GM12878 (cell line): ENCODE measurements around the gene RPS6KC1. TPM values are rescaled to one million over a fixed set of nuclear protein-coding genes. Genes with fewer than 3 reads are reported as not detected.

Experiments used
- ATAC-seq: fragments of 200-7000 bp; cut with Tn5 transposase; 3 replicates; pipeline ENCODE4 v1.9.1; 2020; ENCODE audit warnings: mild to moderate bottlenecking, moderate library complexity
- BruUV-seq: library from RNA; stranded (reverse); fragments of 400-500 nt; replicated peaks from 2 replicates; lab custom pipeline; 2021; lab: Mats Ljungman, UMichigan
- CTCF ChIA-PET: fragments of 300-600 bp; sonication (Branson Sonifier 250); formaldehyde crosslinking; extraction: SDS; loops from one replicate; lab custom pipeline; 2021; ENCODE audit warnings: inconsistent platforms; lab: Yijun Ruan, JAX
- POLR2A ChIA-PET: fragments of 350-600 bp; formaldehyde crosslinking; extraction: SDS; loops from one replicate; lab custom pipeline; 2021; ENCODE audit warnings: inconsistent platforms; lab: Charles Lee
- RAD21 ChIA-PET: fragments of 300-600 bp; sonication (Branson Sonifier 250); formaldehyde crosslinking; loops from one replicate; lab custom pipeline; 2023; ENCODE audit warnings: antibody characterized with exemption; ENCODE audit not compliant: unreplicated experiment; lab: Charles Lee
- SMC1A ChIA-PET: fragments of 300-600 bp; sonication (Branson Sonifier 250); formaldehyde crosslinking; loops from one replicate; lab custom pipeline; 2023; ENCODE audit not compliant: unreplicated experiment, uncharacterized antibody; lab: Charles Lee
- DNase-seq: peaks from one replicate; pipeline ENCODE4 v3.0.0-alpha.2; 2011; ENCODE audit warnings: low read depth, low spot score
- FAIRE-seq: peaks from 3 replicates; lab custom pipeline; 2011; peaks lifted over from hg19 to GRCh38; lab: Jason Lieb, UNC
- H2AFZ ChIP-seq: 2 replicates; pipeline ENCODE4 v1.6.0; 2011; ENCODE audit warnings: low read depth, low read length, control low read depth; ENCODE audit not compliant: control insufficient read depth
- H3K27ac ChIP-seq: 2 replicates; pipeline ENCODE4 v1.5.1; 2011; ENCODE audit warnings: control low read depth; ENCODE audit not compliant: control insufficient read depth, insufficient read depth
- H3K27me3 ChIP-seq, 2 experiments: replicated peaks in 1 of 2; 2 replicates each; pipeline versions ENCODE4 v1.6.0 to v1.6.1; 2011; ENCODE audit warnings: low read length in 1 of 2; ENCODE audit not compliant: control insufficient read depth in 2 of 2, insufficient read depth in 2 of 2
- H3K36me3 ChIP-seq, 2 experiments: 2 replicates each; pipeline ENCODE4 v1.5.1; 2011; ENCODE audit warnings: low read length in 1 of 2; ENCODE audit not compliant: control insufficient read depth in 2 of 2, insufficient read depth in 2 of 2
- H3K4me1 ChIP-seq: 2 replicates; pipeline ENCODE4 v1.6.1; 2011; ENCODE audit warnings: mild to moderate bottlenecking, low read length, moderate library complexity, mixed read lengths; ENCODE audit not compliant: control insufficient read depth, insufficient read depth
- H3K4me2 ChIP-seq: 2 replicates; pipeline ENCODE4 v1.6.0; 2011; ENCODE audit warnings: control low read depth; ENCODE audit not compliant: control insufficient read depth, insufficient read depth
- H3K4me3 ChIP-seq: fragments of 200-600 bp; sonication (generic); 2 replicates; pipeline ENCODE4 v1.5.1; 2016
- H3K79me2 ChIP-seq: 2 replicates; pipeline ENCODE4 v1.6.0; 2011; ENCODE audit warnings: low read length; ENCODE audit not compliant: control insufficient read depth, insufficient read depth
- H3K9ac ChIP-seq: 2 replicates; pipeline ENCODE4 v1.8.0; 2011; ENCODE audit warnings: low read length, control low read depth, mixed read lengths; ENCODE audit not compliant: control insufficient read depth, insufficient read depth
- H3K9me3 ChIP-seq: replicated peaks from 3 replicates; pipeline ENCODE4 v1.5.1; 2011; ENCODE audit warnings: mild to moderate bottlenecking, low read length; ENCODE audit not compliant: control insufficient read depth, insufficient read depth
- H4K20me1 ChIP-seq: 2 replicates; pipeline ENCODE4 v1.6.0; 2011; ENCODE audit not compliant: control insufficient read depth, insufficient read depth
- CBX3 ChIP-seq: fragments of 200-600 bp; sonication (generic); IDR thresholded peaks from 2 replicates; pipeline ENCODE4 v1.6.1; 2016; ENCODE audit warnings: low read depth, borderline replicate concordance
- CBX5 ChIP-seq: sonication (generic); IDR thresholded peaks from 2 replicates; pipeline ENCODE4 v1.6.1; 2016; ENCODE audit warnings: low read depth, moderate library complexity, mild to moderate bottlenecking, inconsistent platforms
- CEBPB ChIP-seq, 2 experiments: fragments of 150-350 bp in 1 of 2; IDR thresholded peaks; 2 replicates each; pipeline ENCODE4 v1.6.1; 2012 to 2014; ENCODE audit warnings: low read depth in 2 of 2, low read length in 2 of 2, borderline replicate concordance in 1 of 2, inconsistent platforms in 1 of 2
- EED ChIP-seq: sonication (generic); IDR thresholded peaks from 2 replicates; pipeline ENCODE4 v1.6.1; 2016; ENCODE audit warnings: antibody characterized with exemption, low read depth
- ESRRA ChIP-seq: IDR thresholded peaks from 2 replicates; pipeline ENCODE4 v1.6.1; 2012; ENCODE audit warnings: mild to moderate bottlenecking, low read length, improper control_type of control experiment
- KDM1A ChIP-seq: fragments of 200-600 bp; sonication (generic); IDR thresholded peaks from 2 replicates; pipeline ENCODE4 v1.6.1; 2016; ENCODE audit warnings: borderline replicate concordance
- MTA2 ChIP-seq: fragments of 450-650 bp; IDR thresholded peaks from 2 replicates; pipeline ENCODE4 v1.6.1; 2016; ENCODE audit warnings: low read depth, mild to moderate bottlenecking, moderate library complexity
- MTA3 ChIP-seq: IDR thresholded peaks from 2 replicates; pipeline ENCODE4 v1.6.1; 2012; ENCODE audit warnings: low read length, inconsistent platforms, borderline replicate concordance
- MYC ChIP-seq: IDR thresholded peaks from 2 replicates; pipeline ENCODE4 v1.6.1; 2011; ENCODE audit warnings: mild to moderate bottlenecking, low read length, moderate library complexity, inconsistent platforms; ENCODE audit not compliant: insufficient read depth, insufficient replicate concordance, insufficient read length, severe bottlenecking
- PAX5 ChIP-seq: IDR thresholded peaks from 2 replicates; pipeline ENCODE4 v1.6.1; 2011; ENCODE audit warnings: low read depth, low read length, borderline replicate concordance
- RCOR1 ChIP-seq: conservative IDR thresholded peaks from 2 replicates; pipeline ENCODE4 v1.6.1; 2012; ENCODE audit warnings: low read depth, low read length, improper control_type of control experiment
- RUNX3 ChIP-seq: IDR thresholded peaks from 2 replicates; pipeline ENCODE4 v1.6.1; 2012; ENCODE audit warnings: low read length, inconsistent platforms
- SIX5 ChIP-seq: IDR thresholded peaks from 2 replicates; pipeline ENCODE4 v1.6.1; 2011; ENCODE audit warnings: mild to moderate bottlenecking, low read depth, low read length, moderate library complexity; ENCODE audit not compliant: severe bottlenecking
- SMAD5 ChIP-seq: IDR thresholded peaks from 2 replicates; pipeline ENCODE4 v1.6.1; 2016; ENCODE audit warnings: antibody characterized with exemption, low read depth
- SMARCA5 ChIP-seq: fragments of 450-650 bp; IDR thresholded peaks from 2 replicates; pipeline ENCODE4 v1.6.1; 2017; ENCODE audit warnings: mild to moderate bottlenecking
- SUZ12 ChIP-seq: fragments of 200-600 bp; sonication (generic); IDR thresholded peaks from one replicate; pipeline ENCODE4 v1.6.1; 2018; ENCODE audit warnings: antibody characterized with exemption, mild to moderate bottlenecking; ENCODE audit not compliant: unreplicated experiment
- YY1 ChIP-seq: IDR thresholded peaks from 2 replicates; pipeline ENCODE4 v1.6.1; 2011; ENCODE audit warnings: low read depth, mild to moderate bottlenecking, low read length
- ZBTB11 ChIP-seq: fragments of 450-650 bp; formaldehyde crosslinking; IDR thresholded peaks from 2 replicates; pipeline ENCODE4 v1.5.0; 2022; ENCODE audit warnings: mild to moderate bottlenecking, missing genetic modification characterization
- ZSCAN29 ChIP-seq: fragments of 450-650 bp; IDR thresholded peaks from 2 replicates; pipeline ENCODE4 v1.6.1; 2017; ENCODE audit warnings: mild to moderate bottlenecking, moderate library complexity
- WGBS: methylation state at CpG from one replicate; pipeline ENCODE4 v1.1.6; 2016; ENCODE audit warnings: low lambda C conversion rate; ENCODE audit not compliant: insufficient replicate concordance, insufficient coverage; ENCODE audit errors: missing lambda C conversion rate; 5-methylcytosine and 5-hydroxymethylcytosine counted together
- in situ Hi-C: fragments of 300-500 bp; cut with MboI; formaldehyde crosslinking; loops from 9 replicates; pipeline ENCODE4 v1.14.3; 2018; ENCODE audit warnings: mixed read lengths
- intact Hi-C: fragments of 100-400 bp; cut with micrococcal nuclease; formaldehyde crosslinking; loops from one replicate; pipeline ENCODE4 v1.14.2; 2022; ENCODE audit not compliant: unreplicated experiment
- polyA plus RNA-seq, 11 experiments: library from polyadenylated mRNA; depleted of rRNA in 4 of 11; unstranded in 6 of 11; stranded (reverse) in 5 of 11; fragments of >200 nt; fragmentation: Nextera tagmentation in 4 of 11; fragmentation: Illumina TruSeq in 1 of 11; extraction: Ambion mirVana in 4 of 11; extraction: Trizol in 1 of 11; gene quantifications; 1 replicate in 1 of 11; 2 replicates in 10 of 11; pipeline versions ENCODE4 v1.2.1 to v1.2.3, GENCODE V29; 2011 to 2016; ENCODE audit warnings: inconsistent platforms in 2 of 11, missing spikeins in 2 of 11, low read depth in 1 of 11
- total RNA-seq, 4 experiments: library from RNA; depleted of rRNA in 3 of 4; stranded (reverse); fragments of >200 nt in 3 of 4; fragmentation: Illumina TruSeq in 1 of 4; extraction: Trizol in 1 of 4; gene quantifications; 2 replicates each; pipeline versions ENCODE4 v1.2.1 to v1.2.3, GENCODE V29; 2013 to 2021

Gene RPS6KC1
- total and polyA plus RNA-seq, 10 of the 15 experiments (the other 5 are each of a cell fraction or from before 2014, with no cell fraction given), result 2.9 to 17.3 (median 12.2) TPM

- ChIA-PET RAD21 (no interaction called here), CTCF (no interaction called here), POLR2A (no interaction called here), SMC1A (no interaction called here)
- intact Hi-C loops, result no loop called here
- ATAC-seq (no peak), FAIRE-seq (no peak), DNase-seq (no peak)
- BruUV-seq, result no TSS peak
- Histone ChIP-seq H3K79me2 (no peaks in the 10 kb centered on the region), H3K27ac (no peak overlapping the region), H3K4me2 (no peak overlapping the region), H3K4me3 (no peak overlapping the region), H3K27me3 (no peaks in the 10 kb centered on the region), H3K9ac (no peak overlapping the region), H3K9me3 (no peaks in the 10 kb centered on the region; the same call in 2 of the 3 replicates), H3K36me3 (no peaks in the 10 kb centered on the region; a peak in 1 of 4 replicates), H3K4me1 (no peaks in the 10 kb centered on the region), H4K20me1 (no peaks in the 10 kb centered on the region), H2AFZ (no peak overlapping the region)
- in situ Hi-C loops, result no loop called here
- TF ChIP-seq SIX5 (no peak), RUNX3 (no peak), RCOR1 (no peak), CBX5 (no peak), MTA2 (no peak), PAX5 (no peak), ESRRA (no peak), MYC (no peak), YY1 (no peak), EED (no peak), SUZ12 (no peak), SMARCA5 (no peak), KDM1A (no peak), CEBPB (IDR thresholded peaks at IDR 0.05; ENCODE audit: borderline replicate concordance in 1 of 2, low read depth in 2 of 2, low read length in 2 of 2) (no peak), SMAD5 (no peak), ZSCAN29 (no peak), ZBTB11 (no peak), CBX3 (no peak), MTA3 (no peak)
- 82% methylated on average over 3 of the region's 3 CpGs for WGBS
These were observed 112.3 kb downstream of the RPS6KC1 start for GRCh38 chr1:213163278-213163711.
